Adrenal gland (tissue), 5 donors: ENCODE measurements around the gene QRICH2.

Source experiments
- POLR2A ChIP-seq, 2 donors: fragments of 450-650 bp; IDR thresholded peaks; one replicate each; pipeline ENCODE4 v1.6.1; 2017; ENCODE audit warnings: antibody characterized with exemption in 2 of 2, mild to moderate bottlenecking in 2 of 2, moderate library complexity in 1 of 2
- TF ChIP-seq, protein P1 (sequence below), 6 experiments: fragments of 450-650 bp in 4 of 6; fragments of 200-600 bp in 2 of 6; sonication (generic) in 1 of 6; IDR thresholded peaks; 1 replicate in 5 of 6; 2 replicates in 1 of 6; pipeline versions ENCODE4 v1.5.1 to v1.8.0; 2016 to 2021; ENCODE audit warnings: antibody characterized with exemption in 6 of 6, mild to moderate bottlenecking in 2 of 6, moderate library complexity in 1 of 6
- donor health status: DM: no; HTN: no; CAD: no.

DNA sequence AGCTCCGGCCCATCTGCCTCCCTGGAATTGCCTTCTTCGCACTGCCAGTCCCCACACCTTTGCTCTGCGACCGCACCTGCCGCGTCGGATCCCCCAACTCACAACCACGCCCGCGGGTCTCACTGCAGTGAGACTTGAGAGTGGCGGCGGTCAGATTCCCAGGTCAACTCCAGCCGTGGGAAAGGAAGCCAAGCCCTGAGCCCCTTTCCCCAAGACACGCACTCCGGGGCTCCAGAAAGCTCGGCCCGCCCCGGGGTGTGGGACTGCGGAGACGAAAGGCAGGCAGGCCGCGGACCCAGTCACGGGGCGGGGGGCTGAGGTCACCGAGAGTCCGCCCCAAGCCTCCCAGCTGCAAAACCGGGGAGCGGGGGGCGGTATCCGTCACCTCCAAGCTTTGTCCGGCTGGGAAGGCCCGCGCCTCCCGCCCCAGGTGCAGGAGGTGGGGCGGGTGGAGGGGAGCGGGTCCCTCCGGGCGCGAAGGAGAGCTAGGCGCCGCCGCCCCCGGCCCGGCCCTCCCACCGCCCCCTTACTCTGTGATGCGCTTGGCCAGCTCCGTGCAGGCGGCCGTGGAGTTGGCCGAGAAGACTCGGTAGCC lies 45.0 kb upstream of the QRICH2 start:
- TF ChIP-seq, protein P1, sequence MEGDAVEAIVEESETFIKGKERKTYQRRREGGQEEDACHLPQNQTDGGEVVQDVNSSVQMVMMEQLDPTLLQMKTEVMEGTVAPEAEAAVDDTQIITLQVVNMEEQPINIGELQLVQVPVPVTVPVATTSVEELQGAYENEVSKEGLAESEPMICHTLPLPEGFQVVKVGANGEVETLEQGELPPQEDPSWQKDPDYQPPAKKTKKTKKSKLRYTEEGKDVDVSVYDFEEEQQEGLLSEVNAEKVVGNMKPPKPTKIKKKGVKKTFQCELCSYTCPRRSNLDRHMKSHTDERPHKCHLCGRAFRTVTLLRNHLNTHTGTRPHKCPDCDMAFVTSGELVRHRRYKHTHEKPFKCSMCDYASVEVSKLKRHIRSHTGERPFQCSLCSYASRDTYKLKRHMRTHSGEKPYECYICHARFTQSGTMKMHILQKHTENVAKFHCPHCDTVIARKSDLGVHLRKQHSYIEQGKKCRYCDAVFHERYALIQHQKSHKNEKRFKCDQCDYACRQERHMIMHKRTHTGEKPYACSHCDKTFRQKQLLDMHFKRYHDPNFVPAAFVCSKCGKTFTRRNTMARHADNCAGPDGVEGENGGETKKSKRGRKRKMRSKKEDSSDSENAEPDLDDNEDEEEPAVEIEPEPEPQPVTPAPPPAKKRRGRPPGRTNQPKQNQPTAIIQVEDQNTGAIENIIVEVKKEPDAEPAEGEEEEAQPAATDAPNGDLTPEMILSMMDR (IDR thresholded peaks at IDR 0.05), result no peak
- no peak for TF ChIP-seq POLR2A (IDR thresholded peaks at IDR 0.05)
